GM12878 (cell line): ENCODE data around the gene F10. TPM values are rescaled to one million over a fixed set of nuclear protein-coding genes. Genes with fewer than 3 reads are reported as not detected.

Experiments used
- ATAC-seq: fragments of 200-7000 bp; cut with Tn5 transposase; 3 replicates; pipeline ENCODE4 v1.9.1; 2020; ENCODE audit warnings: mild to moderate bottlenecking, moderate library complexity
- BruUV-seq: library from RNA; stranded (reverse); fragments of 400-500 nt; replicated peaks from 2 replicates; lab custom pipeline; 2021; lab: Mats Ljungman, UMichigan
- CTCF ChIA-PET: fragments of 300-600 bp; sonication (Branson Sonifier 250); formaldehyde crosslinking; extraction: SDS; loops from one replicate; lab custom pipeline; 2021; ENCODE audit warnings: inconsistent platforms; lab: Yijun Ruan, JAX
- POLR2A ChIA-PET: fragments of 350-600 bp; formaldehyde crosslinking; extraction: SDS; loops from one replicate; lab custom pipeline; 2021; ENCODE audit warnings: inconsistent platforms; lab: Charles Lee
- RAD21 ChIA-PET: fragments of 300-600 bp; sonication (Branson Sonifier 250); formaldehyde crosslinking; loops from one replicate; lab custom pipeline; 2023; ENCODE audit warnings: antibody characterized with exemption; ENCODE audit not compliant: unreplicated experiment; lab: Charles Lee
- SMC1A ChIA-PET: fragments of 300-600 bp; sonication (Branson Sonifier 250); formaldehyde crosslinking; loops from one replicate; lab custom pipeline; 2023; ENCODE audit not compliant: unreplicated experiment, uncharacterized antibody; lab: Charles Lee
- DNase-seq: peaks from one replicate; pipeline ENCODE4 v3.0.0-alpha.2; 2011; ENCODE audit warnings: low read depth, low spot score
- FAIRE-seq: peaks from 3 replicates; lab custom pipeline; 2011; peaks lifted over from hg19 to GRCh38; lab: Jason Lieb, UNC
- H2AFZ ChIP-seq: 2 replicates; pipeline ENCODE4 v1.6.0; 2011; ENCODE audit warnings: low read depth, low read length, control low read depth; ENCODE audit not compliant: control insufficient read depth
- H3K27ac ChIP-seq: 2 replicates; pipeline ENCODE4 v1.5.1; 2011; ENCODE audit warnings: control low read depth; ENCODE audit not compliant: control insufficient read depth, insufficient read depth
- H3K27me3 ChIP-seq, 2 experiments: replicated peaks in 1 of 2; 2 replicates each; pipeline versions ENCODE4 v1.6.0 to v1.6.1; 2011; ENCODE audit warnings: low read length in 1 of 2; ENCODE audit not compliant: control insufficient read depth in 2 of 2, insufficient read depth in 2 of 2
- H3K36me3 ChIP-seq, 2 experiments: 2 replicates each; pipeline ENCODE4 v1.5.1; 2011; ENCODE audit warnings: low read length in 1 of 2; ENCODE audit not compliant: control insufficient read depth in 2 of 2, insufficient read depth in 2 of 2
- H3K4me1 ChIP-seq: 2 replicates; pipeline ENCODE4 v1.6.1; 2011; ENCODE audit warnings: mild to moderate bottlenecking, low read length, moderate library complexity, mixed read lengths; ENCODE audit not compliant: control insufficient read depth, insufficient read depth
- H3K4me2 ChIP-seq: 2 replicates; pipeline ENCODE4 v1.6.0; 2011; ENCODE audit warnings: control low read depth; ENCODE audit not compliant: control insufficient read depth, insufficient read depth
- H3K4me3 ChIP-seq: fragments of 200-600 bp; sonication (generic); 2 replicates; pipeline ENCODE4 v1.5.1; 2016
- H3K79me2 ChIP-seq: 2 replicates; pipeline ENCODE4 v1.6.0; 2011; ENCODE audit warnings: low read length; ENCODE audit not compliant: control insufficient read depth, insufficient read depth
- H3K9ac ChIP-seq: 2 replicates; pipeline ENCODE4 v1.8.0; 2011; ENCODE audit warnings: low read length, control low read depth, mixed read lengths; ENCODE audit not compliant: control insufficient read depth, insufficient read depth
- H3K9me3 ChIP-seq: replicated peaks from 3 replicates; pipeline ENCODE4 v1.5.1; 2011; ENCODE audit warnings: mild to moderate bottlenecking, low read length; ENCODE audit not compliant: control insufficient read depth, insufficient read depth
- H4K20me1 ChIP-seq: 2 replicates; pipeline ENCODE4 v1.6.0; 2011; ENCODE audit not compliant: control insufficient read depth, insufficient read depth
- ASH2L ChIP-seq: fragments of 300-600, 200-600 bp; sonication (generic); IDR thresholded peaks from 2 replicates; pipeline ENCODE4 v1.6.1; 2017; ENCODE audit warnings: low read depth, mild to moderate bottlenecking, borderline replicate concordance
- BRCA1 ChIP-seq: IDR thresholded peaks from 2 replicates; pipeline ENCODE4 v1.6.1; 2011; ENCODE audit warnings: low read depth, low read length, improper control_type of control experiment
- EP300 ChIP-seq, 2 experiments: fragments of 150-350 bp in 1 of 2; IDR thresholded peaks; 2 replicates each; pipeline ENCODE4 v1.6.1; 2011 to 2012; ENCODE audit warnings: low read depth in 2 of 2, low read length in 2 of 2, borderline replicate concordance in 1 of 2, improper control_type of control experiment in 1 of 2, inconsistent platforms in 1 of 2; ENCODE audit not compliant: control insufficient read depth in 1 of 2
- NBN ChIP-seq: fragments of 450-650 bp; IDR thresholded peaks from 2 replicates; pipeline ENCODE4 v1.6.1; 2016
- NFXL1 ChIP-seq: fragments of 450-650 bp; IDR thresholded peaks from 2 replicates; pipeline ENCODE4 v1.6.1; 2017; ENCODE audit warnings: antibody characterized with exemption, mild to moderate bottlenecking, borderline replicate concordance
- NR2C2 ChIP-seq: IDR thresholded peaks from 2 replicates; pipeline ENCODE4 v1.6.1; 2011; ENCODE audit warnings: borderline replicate concordance, low read depth; ENCODE audit not compliant: control insufficient read depth, insufficient read length
- POU2F2 ChIP-seq: IDR thresholded peaks from 3 replicates; pipeline ENCODE4 v1.6.1; 2011; ENCODE audit warnings: low read depth, mild to moderate bottlenecking, low read length, borderline replicate concordance
- RUNX3 ChIP-seq: IDR thresholded peaks from 2 replicates; pipeline ENCODE4 v1.6.1; 2012; ENCODE audit warnings: low read length, inconsistent platforms
- SIN3A ChIP-seq: IDR thresholded peaks from 2 replicates; pipeline ENCODE4 v1.6.1; 2012; ENCODE audit warnings: low read depth, low read length, improper control_type of control experiment
- SIX5 ChIP-seq: IDR thresholded peaks from 2 replicates; pipeline ENCODE4 v1.6.1; 2011; ENCODE audit warnings: mild to moderate bottlenecking, low read depth, low read length, moderate library complexity; ENCODE audit not compliant: severe bottlenecking
- SUPT20H ChIP-seq: IDR thresholded peaks from 2 replicates; pipeline ENCODE4 v1.6.1; 2011; ENCODE audit warnings: low read depth, mild to moderate bottlenecking, low read length, moderate library complexity, borderline replicate concordance; ENCODE audit not compliant: control insufficient read depth
- ZSCAN29 ChIP-seq: fragments of 450-650 bp; IDR thresholded peaks from 2 replicates; pipeline ENCODE4 v1.6.1; 2017; ENCODE audit warnings: mild to moderate bottlenecking, moderate library complexity
- WGBS: methylation state at CpG from one replicate; pipeline ENCODE4 v1.1.6; 2016; ENCODE audit warnings: low lambda C conversion rate; ENCODE audit not compliant: insufficient replicate concordance, insufficient coverage; ENCODE audit errors: missing lambda C conversion rate; 5-methylcytosine and 5-hydroxymethylcytosine counted together
- in situ Hi-C: fragments of 300-500 bp; cut with MboI; formaldehyde crosslinking; loops from 9 replicates; pipeline ENCODE4 v1.14.3; 2018; ENCODE audit warnings: mixed read lengths
- intact Hi-C: fragments of 100-400 bp; cut with micrococcal nuclease; formaldehyde crosslinking; loops from one replicate; pipeline ENCODE4 v1.14.2; 2022; ENCODE audit not compliant: unreplicated experiment
- polyA plus RNA-seq, 11 experiments: library from polyadenylated mRNA; depleted of rRNA in 4 of 11; unstranded in 6 of 11; stranded (reverse) in 5 of 11; fragments of >200 nt; fragmentation: Nextera tagmentation in 4 of 11; fragmentation: Illumina TruSeq in 1 of 11; extraction: Ambion mirVana in 4 of 11; extraction: Trizol in 1 of 11; gene quantifications; 1 replicate in 1 of 11; 2 replicates in 10 of 11; pipeline versions ENCODE4 v1.2.1 to v1.2.3, GENCODE V29; 2011 to 2016; ENCODE audit warnings: inconsistent platforms in 2 of 11, missing spikeins in 2 of 11, low read depth in 1 of 11
- total RNA-seq, 4 experiments: library from RNA; depleted of rRNA in 3 of 4; stranded (reverse); fragments of >200 nt in 3 of 4; fragmentation: Illumina TruSeq in 1 of 4; extraction: Trizol in 1 of 4; gene quantifications; 2 replicates each; pipeline versions ENCODE4 v1.2.1 to v1.2.3, GENCODE V29; 2013 to 2021
- TF ChIP-seq, protein P1 (sequence below): fragments of 450-650 bp; formaldehyde crosslinking; IDR thresholded peaks from 2 replicates; pipeline ENCODE4 v1.4.0; 2020; ENCODE audit warnings: mild to moderate bottlenecking, moderate library complexity
- TF ChIP-seq, protein P2 (sequence below): fragments of 450-650 bp; IDR thresholded peaks from 2 replicates; pipeline ENCODE4 v1.6.1; 2016; ENCODE audit warnings: mild to moderate bottlenecking
- TF ChIP-seq, protein P3 (sequence below): IDR thresholded peaks from 2 replicates; pipeline ENCODE4 v1.6.1; 2012; ENCODE audit warnings: low read depth, low read length, improper control_type of control experiment

F10 gene
- total and polyA plus RNA-seq, 10 of the 15 experiments (the other 5 are each of a cell fraction or from before 2014, with no cell fraction given): not detected

DNA sequence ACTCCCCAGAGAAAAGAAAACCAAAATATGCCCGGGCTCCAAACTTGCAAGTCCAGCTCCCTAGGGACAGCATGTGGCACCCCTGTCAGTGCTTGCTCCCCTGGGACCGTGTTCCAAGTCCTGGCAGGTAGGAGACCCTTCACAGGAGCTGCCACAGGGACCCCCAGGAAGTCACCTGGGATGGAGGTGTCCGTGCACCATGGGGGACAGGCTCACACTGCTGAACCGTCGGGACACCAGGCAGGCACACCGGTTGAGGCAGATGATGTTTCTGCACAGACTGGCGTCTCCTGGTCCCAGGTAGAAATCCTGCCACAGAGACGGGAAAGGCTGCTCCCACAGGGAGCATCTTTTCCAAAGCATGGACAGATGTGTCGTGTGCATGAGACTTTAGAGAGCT is 24.2 kb downstream of the F10 start:
- Histone ChIP-seq H3K27me3 (no peaks in the 10 kb centered on the region), H2AFZ (no peak overlapping the region), H3K4me1 (no peaks in the 10 kb centered on the region), H3K4me2 (no peak overlapping the region), H3K27ac (no peak overlapping the region), H3K9me3 (no peaks in the 10 kb centered on the region; the same call in 2 of the 3 replicates), H4K20me1 (no peaks in the 10 kb centered on the region), H3K36me3 (no peaks in the 10 kb centered on the region), H3K79me2 (no peaks in the 10 kb centered on the region), H3K9ac (no peak overlapping the region), H3K4me3 (no peak overlapping the region)
- in situ Hi-C loops: no loop called here
- ATAC-seq: no peak
- ChIA-PET RAD21 (no interaction called here), SMC1A (no interaction called here), CTCF (no interaction called here), POLR2A (no interaction called here)
- BruUV-seq: no TSS peak
- TF ChIP-seq NBN (no peak), NFXL1 (no peak), RUNX3 (no peak), BRCA1 (no peak), ZSCAN29 (no peak), SIN3A (no peak), NR2C2 (no peak), SIX5 (no peak), SUPT20H (no peak), EP300 (IDR thresholded peaks at IDR 0.05; ENCODE audit: borderline replicate concordance in 1 of 2, control insufficient read depth in 1 of 2, low read depth in 2 of 2, low read length in 2 of 2) (no peak), POU2F2 (no peak), ASH2L (no peak)
- TF ChIP-seq, protein P1, sequence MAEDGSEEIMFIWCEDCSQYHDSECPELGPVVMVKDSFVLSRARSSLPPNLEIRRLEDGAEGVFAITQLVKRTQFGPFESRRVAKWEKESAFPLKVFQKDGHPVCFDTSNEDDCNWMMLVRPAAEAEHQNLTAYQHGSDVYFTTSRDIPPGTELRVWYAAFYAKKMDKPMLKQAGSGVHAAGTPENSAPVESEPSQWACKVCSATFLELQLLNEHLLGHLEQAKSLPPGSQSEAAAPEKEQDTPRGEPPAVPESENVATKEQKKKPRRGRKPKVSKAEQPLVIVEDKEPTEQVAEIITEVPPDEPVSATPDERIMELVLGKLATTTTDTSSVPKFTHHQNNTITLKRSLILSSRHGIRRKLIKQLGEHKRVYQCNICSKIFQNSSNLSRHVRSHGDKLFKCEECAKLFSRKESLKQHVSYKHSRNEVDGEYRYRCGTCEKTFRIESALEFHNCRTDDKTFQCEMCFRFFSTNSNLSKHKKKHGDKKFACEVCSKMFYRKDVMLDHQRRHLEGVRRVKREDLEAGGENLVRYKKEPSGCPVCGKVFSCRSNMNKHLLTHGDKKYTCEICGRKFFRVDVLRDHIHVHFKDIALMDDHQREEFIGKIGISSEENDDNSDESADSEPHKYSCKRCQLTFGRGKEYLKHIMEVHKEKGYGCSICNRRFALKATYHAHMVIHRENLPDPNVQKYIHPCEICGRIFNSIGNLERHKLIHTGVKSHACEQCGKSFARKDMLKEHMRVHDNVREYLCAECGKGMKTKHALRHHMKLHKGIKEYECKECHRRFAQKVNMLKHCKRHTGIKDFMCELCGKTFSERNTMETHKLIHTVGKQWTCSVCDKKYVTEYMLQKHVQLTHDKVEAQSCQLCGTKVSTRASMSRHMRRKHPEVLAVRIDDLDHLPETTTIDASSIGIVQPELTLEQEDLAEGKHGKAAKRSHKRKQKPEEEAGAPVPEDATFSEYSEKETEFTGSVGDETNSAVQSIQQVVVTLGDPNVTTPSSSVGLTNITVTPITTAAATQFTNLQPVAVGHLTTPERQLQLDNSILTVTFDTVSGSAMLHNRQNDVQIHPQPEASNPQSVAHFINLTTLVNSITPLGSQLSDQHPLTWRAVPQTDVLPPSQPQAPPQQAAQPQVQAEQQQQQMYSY: no peak
- TF ChIP-seq, protein P2, sequence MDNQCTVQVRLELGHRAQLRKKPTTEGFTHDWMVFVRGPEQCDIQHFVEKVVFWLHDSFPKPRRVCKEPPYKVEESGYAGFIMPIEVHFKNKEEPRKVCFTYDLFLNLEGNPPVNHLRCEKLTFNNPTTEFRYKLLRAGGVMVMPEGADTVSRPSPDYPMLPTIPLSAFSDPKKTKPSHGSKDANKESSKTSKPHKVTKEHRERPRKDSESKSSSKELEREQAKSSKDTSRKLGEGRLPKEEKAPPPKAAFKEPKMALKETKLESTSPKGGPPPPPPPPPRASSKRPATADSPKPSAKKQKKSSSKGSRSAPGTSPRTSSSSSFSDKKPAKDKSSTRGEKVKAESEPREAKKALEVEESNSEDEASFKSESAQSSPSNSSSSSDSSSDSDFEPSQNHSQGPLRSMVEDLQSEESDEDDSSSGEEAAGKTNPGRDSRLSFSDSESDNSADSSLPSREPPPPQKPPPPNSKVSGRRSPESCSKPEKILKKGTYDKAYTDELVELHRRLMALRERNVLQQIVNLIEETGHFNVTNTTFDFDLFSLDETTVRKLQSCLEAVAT: no peak
- TF ChIP-seq, protein P3, sequence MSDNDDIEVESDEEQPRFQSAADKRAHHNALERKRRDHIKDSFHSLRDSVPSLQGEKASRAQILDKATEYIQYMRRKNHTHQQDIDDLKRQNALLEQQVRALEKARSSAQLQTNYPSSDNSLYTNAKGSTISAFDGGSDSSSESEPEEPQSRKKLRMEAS: no peak
- 34% methylated on average over 9 of the region's 9 CpGs for WGBS
- intact Hi-C loops: no loop called here
- no peak for FAIRE-seq
- no peak for DNase-seq
